Measurements from ENCODE around the gene AAGAB.

Gene AAGAB

DNA sequence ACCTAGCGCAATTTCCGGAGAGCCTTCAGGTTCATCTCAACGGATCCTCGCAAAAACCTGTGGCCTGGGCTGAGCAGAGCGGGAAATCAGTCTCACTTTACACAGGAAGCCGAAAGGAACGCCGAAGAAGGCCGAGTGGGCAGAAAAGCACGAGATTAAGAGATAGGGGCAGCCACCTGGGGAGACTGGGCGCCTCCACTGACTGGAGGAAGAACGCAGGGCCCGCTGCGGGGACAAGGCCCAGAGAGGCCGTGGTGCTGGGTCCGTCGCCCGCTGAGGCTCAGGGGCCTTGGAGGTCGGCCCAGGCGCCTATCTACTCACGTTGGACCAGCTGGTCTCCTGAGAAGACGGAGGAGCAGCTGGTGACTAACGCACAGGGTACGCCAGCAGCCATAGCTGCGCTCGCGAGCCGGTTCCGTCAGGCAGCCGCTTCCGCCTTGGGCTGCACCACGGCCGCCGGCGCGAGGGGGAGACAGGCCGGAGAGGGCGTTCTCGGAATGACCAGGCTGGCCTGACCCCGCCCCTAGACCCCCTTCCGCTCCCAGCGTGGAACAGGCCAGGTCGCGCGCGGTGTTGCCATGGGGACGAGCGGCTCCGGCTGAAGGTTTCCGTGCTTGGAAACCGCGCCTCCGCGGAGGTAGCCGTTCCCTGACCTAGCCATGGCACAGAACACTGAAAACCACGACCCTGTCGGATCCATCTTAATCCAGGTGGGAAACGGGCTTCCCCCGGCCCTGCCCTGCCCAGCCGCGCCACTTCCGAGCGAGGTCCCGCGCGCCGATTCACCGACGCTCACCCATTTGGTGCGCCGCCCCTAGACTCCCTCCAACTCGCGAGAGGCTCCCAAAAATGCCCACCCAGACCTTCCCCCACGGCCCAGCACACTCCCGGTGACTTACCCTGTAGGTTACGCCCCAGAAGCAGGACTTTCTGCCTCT, at the start of gene AAGAB, which contains the start of gene IQCH (continued):
- TF ChIP-seq, protein P1, sequence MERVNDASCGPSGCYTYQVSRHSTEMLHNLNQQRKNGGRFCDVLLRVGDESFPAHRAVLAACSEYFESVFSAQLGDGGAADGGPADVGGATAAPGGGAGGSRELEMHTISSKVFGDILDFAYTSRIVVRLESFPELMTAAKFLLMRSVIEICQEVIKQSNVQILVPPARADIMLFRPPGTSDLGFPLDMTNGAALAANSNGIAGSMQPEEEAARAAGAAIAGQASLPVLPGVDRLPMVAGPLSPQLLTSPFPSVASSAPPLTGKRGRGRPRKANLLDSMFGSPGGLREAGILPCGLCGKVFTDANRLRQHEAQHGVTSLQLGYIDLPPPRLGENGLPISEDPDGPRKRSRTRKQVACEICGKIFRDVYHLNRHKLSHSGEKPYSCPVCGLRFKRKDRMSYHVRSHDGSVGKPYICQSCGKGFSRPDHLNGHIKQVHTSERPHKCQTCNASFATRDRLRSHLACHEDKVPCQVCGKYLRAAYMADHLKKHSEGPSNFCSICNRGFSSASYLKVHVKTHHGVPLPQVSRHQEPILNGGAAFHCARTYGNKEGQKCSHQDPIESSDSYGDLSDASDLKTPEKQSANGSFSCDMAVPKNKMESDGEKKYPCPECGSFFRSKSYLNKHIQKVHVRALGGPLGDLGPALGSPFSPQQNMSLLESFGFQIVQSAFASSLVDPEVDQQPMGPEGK (tag by site-specific recombination; IDR thresholded peaks at IDR 0.05): peak; percentile 56
- TF ChIP-seq SCRT2 (tag by site-specific recombination; IDR thresholded peaks at IDR 0.05): peak; percentile 98
- TF ChIP-seq KLF8 (tag by site-specific recombination; IDR thresholded peaks at IDR 0.05): peak; percentile 100
- TF ChIP-seq ZNF621 (tag by site-specific recombination; IDR thresholded peaks at IDR 0.05): no peak
- 0 out of 2 replicates have a peak, but pooled peaks have one; percentile 53 for TF ChIP-seq ZNF785 (tag by site-specific recombination; IDR thresholded peaks at IDR 0.05)
- TF ChIP-seq, protein P2, sequence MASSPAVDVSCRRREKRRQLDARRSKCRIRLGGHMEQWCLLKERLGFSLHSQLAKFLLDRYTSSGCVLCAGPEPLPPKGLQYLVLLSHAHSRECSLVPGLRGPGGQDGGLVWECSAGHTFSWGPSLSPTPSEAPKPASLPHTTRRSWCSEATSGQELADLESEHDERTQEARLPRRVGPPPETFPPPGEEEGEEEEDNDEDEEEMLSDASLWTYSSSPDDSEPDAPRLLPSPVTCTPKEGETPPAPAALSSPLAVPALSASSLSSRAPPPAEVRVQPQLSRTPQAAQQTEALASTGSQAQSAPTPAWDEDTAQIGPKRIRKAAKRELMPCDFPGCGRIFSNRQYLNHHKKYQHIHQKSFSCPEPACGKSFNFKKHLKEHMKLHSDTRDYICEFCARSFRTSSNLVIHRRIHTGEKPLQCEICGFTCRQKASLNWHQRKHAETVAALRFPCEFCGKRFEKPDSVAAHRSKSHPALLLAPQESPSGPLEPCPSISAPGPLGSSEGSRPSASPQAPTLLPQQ (tag by site-specific recombination; IDR thresholded peaks at IDR 0.05): peak; percentile 87
- no peak for TF ChIP-seq ZNF184 (tag by site-specific recombination; IDR thresholded peaks at IDR 0.05)
- TF ChIP-seq, protein P3, sequence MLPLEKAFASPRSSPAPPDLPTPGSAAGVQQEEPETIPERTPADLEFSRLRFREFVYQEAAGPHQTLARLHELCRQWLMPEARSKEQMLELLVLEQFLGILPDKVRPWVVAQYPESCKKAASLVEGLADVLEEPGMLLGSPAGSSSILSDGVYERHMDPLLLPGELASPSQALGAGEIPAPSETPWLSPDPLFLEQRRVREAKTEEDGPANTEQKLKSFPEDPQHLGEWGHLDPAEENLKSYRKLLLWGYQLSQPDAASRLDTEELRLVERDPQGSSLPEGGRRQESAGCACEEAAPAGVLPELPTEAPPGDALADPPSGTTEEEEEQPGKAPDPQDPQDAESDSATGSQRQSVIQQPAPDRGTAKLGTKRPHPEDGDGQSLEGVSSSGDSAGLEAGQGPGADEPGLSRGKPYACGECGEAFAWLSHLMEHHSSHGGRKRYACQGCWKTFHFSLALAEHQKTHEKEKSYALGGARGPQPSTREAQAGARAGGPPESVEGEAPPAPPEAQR (tag by site-specific recombination; IDR thresholded peaks at IDR 0.05): no peak
- TF ChIP-seq ZNF132 (tag by site-specific recombination; IDR thresholded peaks at IDR 0.05; ENCODE audit: borderline replicate concordance): no peak
- TF ChIP-seq ZNF112 (tag by site-specific recombination; IDR thresholded peaks at IDR 0.05): no peak
- TF ChIP-seq ZNF175 (tag by site-specific recombination; IDR thresholded peaks at IDR 0.05): no peak
- peak; percentile 65 for TF ChIP-seq ZNF341 (tag by site-specific recombination; IDR thresholded peaks at IDR 0.05; ENCODE audit: low read depth)
- TF ChIP-seq, protein P4, sequence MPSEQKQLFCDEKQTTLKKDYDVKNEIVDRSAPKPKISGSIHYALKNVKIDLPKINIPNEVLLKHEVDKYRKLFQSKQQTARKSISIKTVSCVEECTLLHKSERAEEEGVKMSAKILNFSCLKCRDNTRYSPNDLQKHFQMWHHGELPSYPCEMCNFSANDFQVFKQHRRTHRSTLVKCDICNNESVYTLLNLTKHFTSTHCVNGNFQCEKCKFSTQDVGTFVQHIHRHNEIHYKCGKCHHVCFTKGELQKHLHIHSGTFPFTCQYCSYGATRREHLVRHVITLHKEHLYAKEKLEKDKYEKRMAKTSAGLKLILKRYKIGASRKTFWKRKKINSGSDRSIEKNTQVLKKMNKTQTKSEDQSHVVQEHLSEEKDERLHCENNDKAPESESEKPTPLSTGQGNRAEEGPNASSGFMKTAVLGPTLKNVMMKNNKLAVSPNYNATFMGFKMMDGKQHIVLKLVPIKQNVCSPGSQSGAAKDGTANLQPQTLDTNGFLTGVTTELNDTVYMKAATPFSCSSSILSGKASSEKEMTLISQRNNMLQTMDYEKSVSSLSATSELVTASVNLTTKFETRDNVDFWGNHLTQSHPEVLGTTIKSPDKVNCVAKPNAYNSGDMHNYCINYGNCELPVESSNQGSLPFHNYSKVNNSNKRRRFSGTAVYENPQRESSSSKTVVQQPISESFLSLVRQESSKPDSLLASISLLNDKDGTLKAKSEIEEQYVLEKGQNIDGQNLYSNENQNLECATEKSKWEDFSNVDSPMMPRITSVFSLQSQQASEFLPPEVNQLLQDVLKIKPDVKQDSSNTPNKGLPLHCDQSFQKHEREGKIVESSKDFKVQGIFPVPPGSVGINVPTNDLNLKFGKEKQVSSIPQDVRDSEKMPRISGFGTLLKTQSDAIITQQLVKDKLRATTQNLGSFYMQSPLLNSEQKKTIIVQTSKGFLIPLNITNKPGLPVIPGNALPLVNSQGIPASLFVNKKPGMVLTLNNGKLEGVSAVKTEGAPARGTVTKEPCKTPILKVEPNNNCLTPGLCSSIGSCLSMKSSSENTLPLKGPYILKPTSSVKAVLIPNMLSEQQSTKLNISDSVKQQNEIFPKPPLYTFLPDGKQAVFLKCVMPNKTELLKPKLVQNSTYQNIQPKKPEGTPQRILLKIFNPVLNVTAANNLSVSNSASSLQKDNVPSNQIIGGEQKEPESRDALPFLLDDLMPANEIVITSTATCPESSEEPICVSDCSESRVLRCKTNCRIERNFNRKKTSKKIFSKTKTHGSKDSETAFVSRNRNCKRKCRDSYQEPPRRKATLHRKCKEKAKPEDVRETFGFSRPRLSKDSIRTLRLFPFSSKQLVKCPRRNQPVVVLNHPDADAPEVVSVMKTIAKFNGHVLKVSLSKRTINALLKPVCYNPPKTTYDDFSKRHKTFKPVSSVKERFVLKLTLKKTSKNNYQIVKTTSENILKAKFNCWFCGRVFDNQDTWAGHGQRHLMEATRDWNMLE (tag by site-specific recombination; conservative IDR thresholded peaks at IDR 0.05; ENCODE audit: low read depth): peak; percentile 48
- peak; percentile 100 for TF ChIP-seq KLF16 (tag by site-specific recombination; IDR thresholded peaks at IDR 0.05)
- no peak for TF ChIP-seq ZNF677 (tag by site-specific recombination; IDR thresholded peaks at IDR 0.05)
- TF ChIP-seq REPIN1 (tag by site-specific recombination; IDR thresholded peaks at IDR 0.05; ENCODE audit: low read depth): no peak
- TF ChIP-seq ZBTB21 (tag by site-specific recombination; IDR thresholded peaks at IDR 0.05): peak; percentile 53
- TF ChIP-seq ZNF266 (tag by site-specific recombination; IDR thresholded peaks at IDR 0.05; ENCODE audit: low read depth): no peak
- TF ChIP-seq ZNF221 (tag by site-specific recombination; IDR thresholded peaks at IDR 0.05; ENCODE audit: borderline replicate concordance): 0 out of 2 replicates have a peak, but pooled peaks have one; percentile 9
- no peak for TF ChIP-seq ZNF138 (tag by site-specific recombination; IDR thresholded peaks at IDR 0.05; ENCODE audit: borderline replicate concordance)
- TF ChIP-seq ZNF768 (tag by site-specific recombination; IDR thresholded peaks at IDR 0.05): no peak
- TF ChIP-seq, protein P5, sequence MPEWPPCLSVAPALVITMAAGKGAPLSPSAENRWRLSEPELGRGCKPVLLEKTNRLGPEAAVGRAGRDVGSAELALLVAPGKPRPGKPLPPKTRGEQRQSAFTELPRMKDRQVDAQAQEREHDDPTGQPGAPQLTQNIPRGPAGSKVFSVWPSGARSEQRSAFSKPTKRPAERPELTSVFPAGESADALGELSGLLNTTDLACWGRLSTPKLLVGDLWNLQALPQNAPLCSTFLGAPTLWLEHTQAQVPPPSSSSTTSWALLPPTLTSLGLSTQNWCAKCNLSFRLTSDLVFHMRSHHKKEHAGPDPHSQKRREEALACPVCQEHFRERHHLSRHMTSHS (tag by site-specific recombination; IDR thresholded peaks at IDR 0.05): no peak
- no peak for TF ChIP-seq ZNF404 (tag by site-specific recombination; IDR thresholded peaks at IDR 0.05)
- peak; percentile 87; the same call in 1 of the 2 replicates for TF ChIP-seq ZNF24 (tag by site-specific recombination; IDR thresholded peaks at IDR 0.05)
- peak; percentile 80; the same call in 1 of the 2 replicates for TF ChIP-seq BCL11B (tag by site-specific recombination; IDR thresholded peaks at IDR 0.05; ENCODE audit: low read depth)
- no peak for TF ChIP-seq IKZF3 (tag by site-specific recombination; IDR thresholded peaks at IDR 0.05)
- TF ChIP-seq TRIM28 (IDR thresholded peaks at IDR 0.05; ENCODE audit: borderline replicate concordance, low read length): peak; percentile 89; the same call in 1 of the 2 replicates
- no peak for TF ChIP-seq ZNF274 (IDR thresholded peaks at IDR 0.05; ENCODE audit: low read length)
- no peak for TF ChIP-seq ZNF274 (tag by site-specific recombination; IDR thresholded peaks at IDR 0.05; ENCODE audit: borderline replicate concordance)
